Muscle layer of colon (tissue), 2 donors: ENCODE results near the gene HHIPL2.

Experiments used
- H3K27ac ChIP-seq: one replicate; pipeline ENCODE4 v1.7.0; 2013; ENCODE audit warnings: low read depth, mild to moderate bottlenecking, low read length, moderate library complexity
- H3K27me3 ChIP-seq, 2 donors: one replicate each; pipeline ENCODE4 v1.7.0; 2013; ENCODE audit warnings: low read length in 2 of 2, mild to moderate bottlenecking in 2 of 2; ENCODE audit not compliant: insufficient read depth in 2 of 2, control insufficient read depth in 1 of 2
- H3K36me3 ChIP-seq: one replicate; pipeline ENCODE4 v1.7.0; 2013; ENCODE audit warnings: mild to moderate bottlenecking, low read length; ENCODE audit not compliant: insufficient read depth
- H3K4me1 ChIP-seq: one replicate; pipeline ENCODE4 v1.7.0; 2013; ENCODE audit warnings: mild to moderate bottlenecking, low read length; ENCODE audit not compliant: insufficient read depth
- H3K4me3 ChIP-seq, 2 donors: one replicate each; pipeline ENCODE4 v1.7.0; 2013; ENCODE audit warnings: low read length in 2 of 2, low read depth in 1 of 2, mild to moderate bottlenecking in 1 of 2, moderate library complexity in 1 of 2
- H3K9ac ChIP-seq: one replicate; pipeline ENCODE4 v1.7.0; 2013; ENCODE audit warnings: low read length
- H3K9me3 ChIP-seq: one replicate; pipeline ENCODE4 v1.7.0; 2013; ENCODE audit warnings: mild to moderate bottlenecking, low read length
- donor health status: abdominal sarcoma.
- donor health status: Adenocarcinoma of cecum.

The HHIPL2 gene

GRCh38 chr1:222547944-222548671, at the start of gene HHIPL2:
Gene HHIPL2, minus strand, starts transcription at chr1:222548104. Its CDS starts 60 bp downstream, at chr1:222548044.
- Histone ChIP-seq H3K9me3 (no peaks in the 10 kb centered on the region), H3K4me1 (no peaks in the 10 kb centered on the region), H3K9ac (no peak within 1 kb of the TSS), H3K4me3 (no peak within 1 kb of the TSS), H3K27ac (no peak within 1 kb of the TSS), H3K36me3 (no peaks in the 10 kb centered on the region), H3K27me3 (peaks cover 4 to 5% of the 10 kb centered on the region in 2 donors)

GRCh38 chr1:222596696-222597095, 48.8 kb upstream of the HHIPL2 start:
- Histone ChIP-seq H3K36me3 (no peaks in the 10 kb centered on the region), H3K9ac (no peak overlapping the region), H3K27me3 (no peaks in the 10 kb centered on the region), H3K4me3 (no peak overlapping the region), H3K9me3 (no peaks in the 10 kb centered on the region), H3K4me1 (no peaks in the 10 kb centered on the region), H3K27ac (no peak overlapping the region)

DNA sequence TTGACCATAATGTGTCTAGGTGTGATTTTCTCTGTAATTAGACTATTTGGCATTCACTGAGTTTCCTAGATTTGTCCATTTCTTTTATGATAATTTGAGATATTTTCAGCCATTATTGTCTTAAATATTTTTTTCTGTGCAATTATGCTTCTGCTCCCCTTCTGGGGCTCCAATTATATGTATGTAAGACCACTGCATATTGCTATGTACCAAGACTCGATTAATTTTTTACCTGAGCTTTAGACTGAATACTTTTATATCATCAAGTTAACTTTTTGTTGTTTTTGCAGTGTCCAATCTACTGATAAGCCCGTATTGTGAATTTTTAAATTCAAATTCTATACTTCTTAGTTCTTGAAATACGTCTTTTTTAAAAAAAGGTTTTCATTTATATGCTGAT, 46.9 kb upstream of the HHIPL2 start:
- Histone ChIP-seq H3K27ac (no peak overlapping the region), H3K9me3 (no peaks in the 10 kb centered on the region), H3K36me3 (no peaks in the 10 kb centered on the region), H3K27me3 (no peaks in the 10 kb centered on the region), H3K4me3 (no peak overlapping the region), H3K9ac (no peak overlapping the region), H3K4me1 (peaks cover 6% of the 10 kb centered on the region)

DNA sequence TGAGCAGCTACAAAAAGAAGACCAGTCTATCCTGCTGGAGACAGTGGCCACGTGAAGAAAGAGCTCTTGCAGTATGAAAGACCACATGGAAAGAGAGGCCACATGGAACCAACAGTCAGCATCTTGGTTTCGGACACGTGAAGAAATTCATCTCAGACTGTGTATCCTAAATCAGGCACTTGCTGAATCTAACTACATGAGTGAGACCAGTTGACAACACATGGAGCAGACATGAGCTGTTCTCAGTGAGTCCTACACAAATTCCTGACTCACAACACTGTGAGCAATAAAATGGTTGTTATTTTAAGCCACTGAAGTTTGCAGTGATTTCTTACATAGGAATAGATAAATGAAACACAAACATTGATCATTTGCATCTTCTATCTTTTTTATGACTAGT, 44.3 kb upstream of the HHIPL2 start:
- Histone ChIP-seq H3K27me3 (no peaks in the 10 kb centered on the region), H3K27ac (no peak overlapping the region), H3K4me3 (no peak overlapping the region), H3K9ac (no peak overlapping the region), H3K36me3 (peaks cover 1% of the 10 kb centered on the region), H3K9me3 (no peaks in the 10 kb centered on the region), H3K4me1 (peaks cover 15% of the 10 kb centered on the region)

DNA sequence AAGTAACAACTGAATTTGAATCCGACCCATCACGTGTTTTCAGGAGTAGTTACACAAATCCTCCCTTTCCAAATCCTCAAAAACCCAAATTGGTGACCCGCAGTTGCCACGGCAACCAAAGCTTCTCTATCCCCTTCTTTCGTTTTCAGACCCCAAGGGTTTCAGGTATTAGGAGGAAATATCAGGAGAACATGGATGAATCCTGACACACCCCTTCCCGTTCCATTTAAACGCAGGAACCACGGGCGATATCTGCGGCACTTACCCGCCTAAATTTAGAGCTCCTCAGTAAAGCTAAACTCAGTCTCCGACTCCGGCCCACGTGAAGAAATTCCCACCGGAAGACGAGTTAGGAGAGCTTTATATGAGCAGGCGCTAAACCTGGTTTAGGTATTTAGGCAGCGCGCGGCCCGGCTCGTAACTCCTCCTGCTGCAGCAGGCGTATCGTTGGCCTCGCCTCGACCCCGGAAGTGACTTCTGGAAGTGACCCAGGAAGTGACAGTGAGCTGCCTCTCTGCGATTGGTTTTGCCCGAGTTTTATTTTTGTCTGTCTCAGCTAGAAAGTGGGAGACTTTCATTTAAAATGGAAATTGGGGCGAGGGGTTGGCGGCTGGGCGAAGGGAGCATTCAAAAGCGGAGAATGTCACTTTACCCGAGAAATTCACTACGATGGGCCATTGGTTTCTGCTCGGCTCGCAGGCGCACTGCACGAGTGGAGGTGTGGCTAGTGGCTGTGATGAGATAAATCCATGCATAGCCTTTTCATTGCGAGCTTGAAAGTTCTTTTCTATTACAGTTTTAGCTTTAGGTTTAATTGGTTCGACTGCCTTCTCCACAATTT, 41.8 kb upstream of the HHIPL2 start, which contains the start of gene TAF1A:
TSS of gene TAF1A (minus strand) at position 472 of the 841 bp plus-strand sequence.
- H3K9ac ChIP-seq, result peak within 1 kb of the TSS; percentile 79
- H3K27me3 ChIP-seq, result no peaks in the 10 kb centered on the region
- peak within 1 kb of the TSS; percentile 86 for H3K27ac ChIP-seq
- peaks cover 10% of the 10 kb centered on the region for H3K36me3 ChIP-seq
- peaks cover 15% of the 10 kb centered on the region for H3K4me1 ChIP-seq
- H3K4me3 ChIP-seq, result peak within 1 kb of the TSS; percentile 85 to 87
- H3K9me3 ChIP-seq, result no peaks in the 10 kb centered on the region

DNA sequence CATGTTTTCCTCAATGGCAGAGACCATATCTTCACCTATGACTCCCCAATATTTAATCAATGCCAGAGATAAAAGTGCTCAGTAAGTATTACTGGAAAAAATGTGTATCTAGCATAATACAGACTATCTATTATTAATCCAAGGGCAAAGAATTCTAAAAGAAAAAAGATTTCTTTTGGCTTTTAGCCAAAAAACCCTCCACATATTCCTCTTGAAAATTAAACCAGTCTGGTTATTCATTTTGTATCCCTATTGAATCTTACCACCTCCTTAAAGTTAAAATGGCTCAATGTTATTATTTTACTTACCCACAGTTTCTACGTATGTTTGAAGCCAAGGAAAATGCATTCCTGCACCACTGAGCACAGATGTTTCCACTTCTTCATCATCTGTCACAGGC, 40.2 kb upstream of the HHIPL2 start:
- peaks cover 10% of the 10 kb centered on the region for H3K36me3 ChIP-seq
- no peak overlapping the region for H3K9ac ChIP-seq
- peaks cover 15% of the 10 kb centered on the region for H3K4me1 ChIP-seq
- no peaks in the 10 kb centered on the region for H3K9me3 ChIP-seq
- no peak overlapping the region for H3K27ac ChIP-seq
- no peaks in the 10 kb centered on the region for H3K27me3 ChIP-seq
- no peak overlapping the region for H3K4me3 ChIP-seq

GRCh38 chr1:222586842-222587241, 38.9 kb upstream of the HHIPL2 start:
- H3K4me1 ChIP-seq, result peaks cover 15% of the 10 kb centered on the region
- H3K27ac ChIP-seq, result no peak overlapping the region
- H3K27me3 ChIP-seq, result no peaks in the 10 kb centered on the region
- H3K36me3 ChIP-seq, result peaks cover 20% of the 10 kb centered on the region
- no peak overlapping the region for H3K4me3 ChIP-seq
- H3K9me3 ChIP-seq, result no peaks in the 10 kb centered on the region
- no peak overlapping the region for H3K9ac ChIP-seq

DNA sequence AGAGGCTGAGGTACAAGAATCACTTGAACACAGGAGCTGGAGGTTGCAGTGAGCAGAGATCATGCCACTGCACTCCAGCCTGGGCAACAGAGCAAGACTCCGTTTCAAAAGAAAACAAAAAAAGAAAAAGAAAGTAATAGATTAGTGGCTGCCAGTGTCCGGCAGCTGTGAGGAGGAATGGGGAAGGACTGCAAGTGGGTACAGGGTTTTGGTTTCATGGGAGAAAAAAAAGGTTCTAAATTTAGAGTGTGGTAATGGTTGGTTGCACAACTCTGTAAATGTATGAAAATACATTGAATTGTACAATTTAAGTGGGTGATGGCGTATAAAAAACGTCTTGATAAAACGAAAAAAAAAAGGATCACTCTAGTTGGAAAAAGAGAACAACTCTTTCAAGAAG, 35.2 kb upstream of the HHIPL2 start:
- Histone ChIP-seq H3K36me3 (peaks cover 20% of the 10 kb centered on the region), H3K27me3 (no peaks in the 10 kb centered on the region), H3K9me3 (no peaks in the 10 kb centered on the region), H3K27ac (no peak overlapping the region), H3K4me1 (no peaks in the 10 kb centered on the region), H3K4me3 (no peak overlapping the region), H3K9ac (no peak overlapping the region)

- no peak overlapping the region for H3K27ac ChIP-seq
- no peaks in the 10 kb centered on the region for H3K9me3 ChIP-seq
- H3K4me1 ChIP-seq, result no peaks in the 10 kb centered on the region
- H3K36me3 ChIP-seq, result peaks cover 20% of the 10 kb centered on the region
- H3K27me3 ChIP-seq, result no peaks in the 10 kb centered on the region
- no peak overlapping the region for H3K9ac ChIP-seq
- no peak overlapping the region for H3K4me3 ChIP-seq
Observed at GRCh38 chr1:222582099-222582774, 34.3 kb upstream of the HHIPL2 start.

DNA sequence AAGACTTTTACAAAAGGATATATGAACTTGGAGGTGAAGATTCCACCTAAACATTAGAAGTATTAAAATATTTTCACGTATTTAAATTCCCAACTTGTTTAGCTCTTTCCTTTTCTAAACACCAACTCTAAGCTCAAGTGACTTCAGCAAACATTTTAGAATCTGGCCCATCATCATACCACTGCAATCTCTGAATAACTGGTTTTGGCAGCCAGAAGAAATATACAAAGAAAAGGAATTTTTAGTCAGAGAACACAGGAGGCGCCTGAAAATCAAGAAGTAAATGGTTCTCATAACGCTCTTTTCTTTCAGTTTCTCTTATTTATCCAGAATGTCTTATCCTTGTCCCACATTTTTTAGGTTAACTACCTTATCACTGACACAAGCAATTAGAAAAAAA, 31.4 kb upstream of the HHIPL2 start:
- H3K4me1 ChIP-seq, result no peaks in the 10 kb centered on the region
- H3K36me3 ChIP-seq, result peaks cover 21% of the 10 kb centered on the region
- no peaks in the 10 kb centered on the region for H3K9me3 ChIP-seq
- no peak overlapping the region for H3K9ac ChIP-seq
- H3K27me3 ChIP-seq, result no peaks in the 10 kb centered on the region
- no peak overlapping the region for H3K27ac ChIP-seq
- H3K4me3 ChIP-seq, result no peak overlapping the region

GRCh38 chr1:222570837-222571236, 22.9 kb upstream of the HHIPL2 start:
- no peak overlapping the region for H3K4me3 ChIP-seq
- H3K9me3 ChIP-seq, result no peaks in the 10 kb centered on the region
- no peak overlapping the region for H3K9ac ChIP-seq
- H3K27ac ChIP-seq, result no peak overlapping the region
- no peaks in the 10 kb centered on the region for H3K4me1 ChIP-seq
- no peaks in the 10 kb centered on the region for H3K27me3 ChIP-seq
- peaks cover 10% of the 10 kb centered on the region for H3K36me3 ChIP-seq
